HG03442 (cell line): Measurements from ENCODE around the gene CALD1.
A peak's percentile ranks its signal among the peaks of the same experiment; 100 is the strongest.

Source experiments
- ATAC-seq: cut with Tn5 transposase; IDR thresholded peaks from one replicate; pipeline ENCODE4 v1.9.1; 2021; ENCODE audit warnings: mild to moderate bottlenecking, moderate library complexity; ENCODE audit not compliant: unreplicated experiment

CALD1 gene

GRCh38 chr7:134856691-134857090 is 77.3 kb downstream of the CALD1 start:
- no peak for ATAC-seq

GRCh38 chr7:134857958-134858357 is 78.5 kb downstream of the CALD1 start:
- ATAC-seq: no peak

DNA sequence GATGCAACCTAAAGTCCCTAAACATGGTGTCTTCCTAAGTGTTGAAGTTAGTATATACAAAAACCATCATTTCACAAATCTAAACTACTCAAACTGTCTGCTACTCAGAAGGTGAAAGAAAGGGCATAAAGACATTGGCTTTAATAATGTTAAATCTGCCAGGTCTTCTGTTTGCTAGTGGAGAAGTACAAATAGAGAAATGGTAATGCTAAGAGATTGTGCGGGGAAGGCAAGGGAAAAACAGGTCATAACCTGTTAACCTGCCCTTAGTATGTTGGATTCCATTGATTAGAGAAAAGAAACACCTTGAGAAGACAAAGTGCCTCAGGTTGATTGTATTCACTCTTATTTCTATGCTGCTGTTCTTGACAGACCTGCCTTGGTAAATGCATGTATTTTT is 80.3 kb downstream of the CALD1 start:
- no peak for ATAC-seq

- peak; percentile 83 for ATAC-seq
Observed at GRCh38 chr7:134865001-134865845, 85.8 kb downstream of the CALD1 start.

GRCh38 chr7:134866617-134867016 is 87.2 kb downstream of the CALD1 start:
- ATAC-seq: no peak

GRCh38 chr7:134870156-134870555 is 90.7 kb downstream of the CALD1 start:
- no peak for ATAC-seq

- no peak for ATAC-seq
Observed at GRCh38 chr7:134870781-134871180, 91.3 kb downstream of the CALD1 start.

DNA sequence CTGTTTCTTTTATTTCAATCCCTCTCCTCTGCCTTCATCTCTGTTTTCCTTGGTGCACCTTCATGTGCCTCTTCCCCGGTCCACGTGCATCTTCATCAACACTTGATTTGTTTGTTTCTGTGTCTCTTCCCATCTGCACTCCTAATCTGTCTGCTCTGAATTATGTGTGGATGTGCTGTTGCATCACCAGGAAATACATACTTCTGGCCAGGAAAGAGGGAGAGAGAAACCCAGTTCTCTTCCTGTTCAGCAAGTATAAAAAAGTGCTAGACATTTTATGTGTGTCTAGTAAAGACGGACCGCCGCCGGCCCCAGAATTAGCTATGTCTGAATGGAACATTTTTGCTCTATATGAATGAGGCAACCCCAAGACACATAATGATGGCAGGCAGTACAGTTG is 93.8 kb downstream of the CALD1 start:
- ATAC-seq: no peak

GRCh38 chr7:134874407-134874806 is 95.0 kb downstream of the CALD1 start:
- ATAC-seq: no peak

- no peak for ATAC-seq
Observed at GRCh38 chr7:134875867-134876266, 96.4 kb downstream of the CALD1 start.

DNA sequence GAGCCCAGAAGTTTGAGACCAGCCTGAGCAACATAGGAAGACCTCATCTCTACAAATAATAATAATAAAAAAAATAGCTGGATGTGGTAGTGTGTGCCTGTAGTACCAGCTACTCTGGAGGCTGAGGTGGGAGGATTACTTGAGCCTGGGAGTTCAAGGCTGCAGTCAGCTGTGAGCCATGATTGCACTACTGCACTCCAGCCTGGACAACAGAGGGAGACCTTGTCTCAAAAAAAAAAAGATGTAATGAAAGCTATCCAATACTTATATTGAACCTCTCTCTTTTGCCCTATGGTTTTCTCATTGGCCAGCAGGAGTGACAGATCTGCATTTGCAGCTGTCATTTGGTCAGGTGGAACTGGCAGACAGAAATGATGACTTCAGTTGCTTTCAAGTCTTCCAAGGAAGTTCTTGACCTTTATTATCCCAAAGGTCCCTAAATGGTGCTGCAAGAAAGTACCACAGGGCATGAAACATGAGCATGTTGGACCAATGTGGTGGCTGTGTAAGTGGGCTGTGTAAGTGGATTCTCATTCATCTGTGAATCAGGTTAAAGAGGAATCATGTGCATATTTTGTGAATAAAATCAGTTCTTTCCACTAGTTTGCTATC is 99.4 kb downstream of the CALD1 start:
- ATAC-seq: no peak

GRCh38 chr7:134879815-134880475 is 100.5 kb downstream of the CALD1 start:
- ATAC-seq: no peak

GRCh38 chr7:134882481-134882880 is 103.0 kb downstream of the CALD1 start:
- ATAC-seq: no peak

GRCh38 chr7:134885967-134886352 is 106.5 kb downstream of the CALD1 start:
- ATAC-seq: no peak

GRCh38 chr7:134886353-134887057 is 107.1 kb downstream of the CALD1 start:
- no peak for ATAC-seq

DNA sequence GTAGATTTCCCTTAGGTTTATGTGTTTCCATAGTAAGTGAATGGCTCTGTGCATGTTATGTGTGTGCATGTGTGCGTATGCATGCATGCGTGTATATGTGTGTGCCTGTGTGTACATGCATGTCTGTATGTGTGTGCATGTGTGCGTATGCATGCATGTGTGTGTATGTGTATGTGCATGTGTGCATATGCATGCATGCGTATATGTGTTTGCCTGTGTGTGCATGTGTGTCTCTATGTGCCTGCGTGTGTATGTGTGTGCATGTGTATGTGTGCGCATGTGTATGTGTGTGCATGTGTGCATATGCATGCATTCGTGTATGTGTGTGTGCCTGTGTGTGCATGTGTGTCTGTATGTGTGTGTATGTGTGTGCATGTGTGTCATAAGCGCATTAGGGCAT is 108.1 kb downstream of the CALD1 start:
- ATAC-seq: no peak

GRCh38 chr7:134888141-134888740 is 108.8 kb downstream of the CALD1 start:
- ATAC-seq: no peak

GRCh38 chr7:134890246-134891240 is 111.1 kb downstream of the CALD1 start:
- ATAC-seq: no peak

- no peak for ATAC-seq
Observed at GRCh38 chr7:134891262-134891695, 111.8 kb downstream of the CALD1 start.
